Measurements from ENCODE around the gene FSTL4.
A peak's percentile ranks its signal among the peaks of the same experiment; 100 is the strongest.

FSTL4 gene

GRCh38 chr5:133278317-133278716 is 334.0 kb downstream of the FSTL4 start:
- DNase-seq: no peak

GRCh38 chr5:133277744-133278143 is 334.6 kb downstream of the FSTL4 start:
- no peak for DNase-seq

GRCh38 chr5:133276171-133276570 is 336.2 kb downstream of the FSTL4 start:
- DNase-seq: no peak

GRCh38 chr5:133275631-133276030 is 336.7 kb downstream of the FSTL4 start:
- no peak for DNase-seq

GRCh38 chr5:133274597-133274935 is 337.8 kb downstream of the FSTL4 start:
- no peak for DNase-seq

- DNase-seq: no peak
Observed at GRCh38 chr5:133273661-133274596, 338.4 kb downstream of the FSTL4 start.

- no peak for DNase-seq
Observed at GRCh38 chr5:133272345-133272744, 340.0 kb downstream of the FSTL4 start.

- DNase-seq: no peak
Observed at GRCh38 chr5:133271606-133272005, 340.7 kb downstream of the FSTL4 start.

GRCh38 chr5:133269691-133270090 is 342.6 kb downstream of the FSTL4 start:
- DNase-seq: no peak

GRCh38 chr5:133267601-133268000 is 344.7 kb downstream of the FSTL4 start:
- DNase-seq: no peak

GRCh38 chr5:133266966-133267365 is 345.4 kb downstream of the FSTL4 start:
- DNase-seq: no peak

GRCh38 chr5:133266527-133266878 is 345.8 kb downstream of the FSTL4 start:
- DNase-seq: no peak

GRCh38 chr5:133265720-133266526 is 346.4 kb downstream of the FSTL4 start:
- DNase-seq: no peak

GRCh38 chr5:133265257-133265656 is 347.1 kb downstream of the FSTL4 start:
- no peak for DNase-seq

- DNase-seq: no peak
Observed at GRCh38 chr5:133262690-133263089, 349.7 kb downstream of the FSTL4 start.

- DNase-seq: no peak
Observed at GRCh38 chr5:133261993-133262392, 350.3 kb downstream of the FSTL4 start.

GRCh38 chr5:133260715-133261114 is 351.6 kb downstream of the FSTL4 start:
- no peak for DNase-seq

- peak; percentile 18 for DNase-seq
Observed at GRCh38 chr5:133259199-133259997, 352.9 kb downstream of the FSTL4 start.

GRCh38 chr5:133257977-133258376 is 354.4 kb downstream of the FSTL4 start:
- no peak for DNase-seq

- DNase-seq: no peak
Observed at GRCh38 chr5:133256276-133256675, 356.1 kb downstream of the FSTL4 start.

- no peak for DNase-seq
Observed at GRCh38 chr5:133254803-133255202, 357.5 kb downstream of the FSTL4 start.

- no peak for DNase-seq
Observed at GRCh38 chr5:133253671-133254070, 358.7 kb downstream of the FSTL4 start.

GRCh38 chr5:133253070-133253469 is 359.3 kb downstream of the FSTL4 start:
- DNase-seq: no peak
